Mucosa of rectum (tissue), 2 donors: ENCODE data around the gene ANKFN1.

Experiments used
- H3K27ac ChIP-seq, 2 donors: one replicate each; pipeline ENCODE4 v1.7.0; 2013; ENCODE audit warnings: inconsistent platforms in 2 of 2, low read depth in 2 of 2, low read length in 2 of 2
- H3K27me3 ChIP-seq, 2 donors: one replicate each; pipeline ENCODE4 v1.7.0; 2013; ENCODE audit warnings: low read length in 2 of 2; ENCODE audit not compliant: control insufficient read depth in 2 of 2, insufficient read depth in 2 of 2
- H3K36me3 ChIP-seq, 2 donors: one replicate each; pipeline ENCODE4 v1.7.0; 2013; ENCODE audit warnings: low read length in 2 of 2; ENCODE audit not compliant: control insufficient read depth in 2 of 2, insufficient read depth in 2 of 2
- H3K4me1 ChIP-seq, 2 donors: one replicate each; pipeline ENCODE4 v1.7.0; 2013; ENCODE audit warnings: low read length in 2 of 2, mild to moderate bottlenecking in 1 of 2; ENCODE audit not compliant: control insufficient read depth in 2 of 2, insufficient read depth in 2 of 2
- H3K4me3 ChIP-seq, 2 donors: one replicate each; pipeline ENCODE4 v1.7.0; 2013; ENCODE audit warnings: low read length in 2 of 2
- H3K9ac ChIP-seq, 2 donors: one replicate each; pipeline ENCODE4 v1.7.0; 2013; ENCODE audit warnings: low read length in 2 of 2, low read depth in 1 of 2, mild to moderate bottlenecking in 1 of 2
- H3K9me3 ChIP-seq, 2 donors: one replicate each; pipeline ENCODE4 v1.7.0; 2013; ENCODE audit warnings: low read length in 2 of 2; ENCODE audit not compliant: control insufficient read depth in 2 of 2
- donor health status: healthy.
- donor health status: Normal muscosa, but diverticular disease.

ANKFN1 gene

GRCh38 chr17:56447171-56447570 lies 293.9 kb downstream of the ANKFN1 start:
- no peaks in the 10 kb centered on the region for H3K36me3 ChIP-seq
- H3K27me3 ChIP-seq: no peaks in the 10 kb centered on the region
- no peaks in the 10 kb centered on the region for H3K9me3 ChIP-seq
- H3K9ac ChIP-seq: no peak overlapping the region
- no peak overlapping the region for H3K4me3 ChIP-seq
- H3K27ac ChIP-seq: no peak overlapping the region
- H3K4me1 ChIP-seq: no peaks in the 10 kb centered on the region

- Histone ChIP-seq H3K4me3 (no peak overlapping the region), H3K27me3 (no peaks in the 10 kb centered on the region), H3K27ac (no peak overlapping the region), H3K9me3 (no peaks in the 10 kb centered on the region), H3K4me1 (no peaks in the 10 kb centered on the region), H3K36me3 (no peaks in the 10 kb centered on the region), H3K9ac (no peak overlapping the region)
Observed at GRCh38 chr17:56448371-56448770, 295.1 kb downstream of the ANKFN1 start.

GRCh38 chr17:56449176-56449575 lies 295.9 kb downstream of the ANKFN1 start:
- H3K27ac ChIP-seq: no peak overlapping the region
- no peaks in the 10 kb centered on the region for H3K9me3 ChIP-seq
- H3K4me3 ChIP-seq: no peak overlapping the region
- no peaks in the 10 kb centered on the region for H3K4me1 ChIP-seq
- H3K36me3 ChIP-seq: no peaks in the 10 kb centered on the region
- no peaks in the 10 kb centered on the region for H3K27me3 ChIP-seq
- no peak overlapping the region for H3K9ac ChIP-seq

DNA sequence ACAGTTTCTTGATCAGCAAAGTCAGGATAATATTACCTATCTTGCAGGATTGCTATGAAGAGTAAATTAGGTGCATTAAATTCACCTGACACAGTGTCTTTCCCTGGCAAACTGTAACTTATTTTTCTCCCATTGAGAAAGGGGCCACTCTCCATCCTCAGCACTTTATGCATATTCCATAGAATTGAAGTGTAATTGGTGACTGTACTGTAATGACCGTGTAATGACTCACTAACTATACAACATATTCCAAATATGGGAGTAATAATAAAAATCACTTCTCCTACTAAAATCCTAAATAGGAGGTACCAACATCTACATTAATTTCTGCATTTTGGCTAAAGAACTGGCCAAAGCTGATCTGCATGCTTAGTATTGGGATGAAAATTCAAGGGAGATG lies 298.4 kb downstream of the ANKFN1 start:
- Histone ChIP-seq H3K4me3 (no peak overlapping the region), H3K4me1 (no peaks in the 10 kb centered on the region), H3K27me3 (no peaks in the 10 kb centered on the region), H3K9ac (no peak overlapping the region), H3K9me3 (no peaks in the 10 kb centered on the region), H3K36me3 (no peaks in the 10 kb centered on the region), H3K27ac (no peak overlapping the region)

GRCh38 chr17:56452461-56452860 lies 299.2 kb downstream of the ANKFN1 start:
- Histone ChIP-seq H3K27me3 (no peaks in the 10 kb centered on the region), H3K9ac (no peak overlapping the region), H3K4me1 (no peaks in the 10 kb centered on the region), H3K27ac (no peak overlapping the region), H3K4me3 (no peak overlapping the region), H3K36me3 (no peaks in the 10 kb centered on the region), H3K9me3 (no peaks in the 10 kb centered on the region)

DNA sequence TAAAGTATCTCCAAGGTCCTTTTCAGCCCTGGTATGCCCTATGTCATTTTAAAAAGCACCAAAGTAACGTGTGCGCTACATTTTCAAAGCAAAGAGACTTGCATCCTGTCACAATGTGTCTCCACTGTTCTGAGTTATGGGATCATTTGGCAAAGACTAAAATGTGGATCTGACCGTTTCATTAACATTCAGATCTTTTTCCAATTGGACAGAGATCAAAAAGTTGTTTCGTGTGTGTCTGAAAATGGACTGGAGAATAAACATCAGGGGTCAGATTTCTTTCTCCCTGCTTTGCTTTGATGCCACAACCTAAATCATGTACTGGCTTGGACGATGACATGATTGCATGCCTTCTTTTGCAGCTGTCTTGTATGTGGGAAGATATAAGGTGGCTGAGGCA lies 304.2 kb downstream of the ANKFN1 start:
- H3K9me3 ChIP-seq: no peaks in the 10 kb centered on the region
- H3K9ac ChIP-seq: no peak overlapping the region
- H3K27me3 ChIP-seq: no peaks in the 10 kb centered on the region
- no peak overlapping the region for H3K4me3 ChIP-seq
- no peaks in the 10 kb centered on the region for H3K36me3 ChIP-seq
- no peak overlapping the region for H3K27ac ChIP-seq
- H3K4me1 ChIP-seq: no peaks in the 10 kb centered on the region

DNA sequence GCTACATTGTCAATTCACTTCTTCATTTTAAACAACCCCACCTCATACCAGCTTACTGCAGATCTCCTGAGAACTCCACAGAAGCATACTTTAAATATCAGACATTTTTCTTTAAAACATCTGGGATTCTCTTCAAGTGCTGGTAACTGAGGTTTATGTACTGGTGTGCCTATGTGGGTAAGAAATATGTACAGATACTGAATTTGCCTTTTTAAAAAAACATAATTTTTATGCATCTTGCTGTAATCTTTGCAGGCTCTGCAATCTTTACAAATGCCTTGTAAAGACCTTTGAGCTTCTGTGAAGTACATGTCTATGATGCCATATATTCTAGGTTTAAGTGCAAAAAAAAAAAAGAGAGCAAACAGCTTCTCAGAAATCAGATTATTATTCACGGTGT lies 312.6 kb downstream of the ANKFN1 start:
- no peaks in the 10 kb centered on the region for H3K9me3 ChIP-seq
- no peak overlapping the region for H3K4me3 ChIP-seq
- H3K27me3 ChIP-seq: no peaks in the 10 kb centered on the region
- no peaks in the 10 kb centered on the region for H3K36me3 ChIP-seq
- H3K27ac ChIP-seq: no peak overlapping the region
- H3K9ac ChIP-seq: no peak overlapping the region
- H3K4me1 ChIP-seq: no peaks in the 10 kb centered on the region

DNA sequence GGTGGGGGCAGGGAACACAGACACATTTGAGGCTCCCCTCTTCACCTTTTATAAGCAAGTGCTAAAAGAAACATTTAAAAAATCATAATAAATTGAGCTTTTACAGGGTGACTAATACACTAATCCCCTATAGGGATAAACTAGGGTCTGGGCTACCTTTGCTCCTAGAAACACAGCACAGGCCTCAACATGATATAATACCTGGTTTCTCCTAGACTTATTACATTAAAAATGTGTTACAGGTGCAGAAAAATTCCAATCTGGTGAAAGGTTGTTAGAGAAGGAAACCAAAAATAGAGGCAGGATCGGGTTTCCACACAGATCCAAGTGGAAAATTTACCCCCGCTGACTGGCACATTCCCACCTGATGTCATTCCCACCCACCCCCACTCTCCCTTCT lies 315.6 kb downstream of the ANKFN1 start:
- Histone ChIP-seq H3K9me3 (no peaks in the 10 kb centered on the region), H3K4me1 (no peaks in the 10 kb centered on the region), H3K9ac (no peak overlapping the region), H3K4me3 (no peak overlapping the region), H3K27me3 (no peaks in the 10 kb centered on the region), H3K27ac (no peak overlapping the region), H3K36me3 (no peaks in the 10 kb centered on the region)

- Histone ChIP-seq H3K36me3 (no peaks in the 10 kb centered on the region), H3K4me1 (no peaks in the 10 kb centered on the region), H3K4me3 (no peak overlapping the region), H3K27me3 (no peaks in the 10 kb centered on the region), H3K27ac (no peak overlapping the region), H3K9me3 (no peaks in the 10 kb centered on the region), H3K9ac (no peak overlapping the region)
Observed at GRCh38 chr17:56471696-56472095, 318.4 kb downstream of the ANKFN1 start.

GRCh38 chr17:56475116-56475515 lies 321.8 kb downstream of the ANKFN1 start:
- Histone ChIP-seq H3K27me3 (no peaks in the 10 kb centered on the region), H3K4me3 (no peak overlapping the region), H3K9me3 (no peaks in the 10 kb centered on the region), H3K36me3 (no peaks in the 10 kb centered on the region), H3K9ac (no peak overlapping the region), H3K27ac (no peak overlapping the region), H3K4me1 (no peaks in the 10 kb centered on the region)

- Histone ChIP-seq H3K9me3 (no peaks in the 10 kb centered on the region), H3K27ac (no peak overlapping the region), H3K27me3 (no peaks in the 10 kb centered on the region), H3K4me3 (no peak overlapping the region), H3K9ac (no peak overlapping the region), H3K36me3 (no peaks in the 10 kb centered on the region), H3K4me1 (no peaks in the 10 kb centered on the region)
Observed at GRCh38 chr17:56478836-56479447, 325.7 kb downstream of the ANKFN1 start.
